Muscle of leg (tissue), 11 donors: ENCODE data around the gene DNAAF1. TPM values are rescaled to one million over a fixed set of nuclear protein-coding genes. Genes with fewer than 3 reads are reported as not detected.

Source experiments
- DNase-seq: peaks from one replicate; pipeline ENCODE4 v3.0.0; 2013
- H3K27ac ChIP-seq: one replicate; pipeline ENCODE4 v1.5.1; 2013; ENCODE audit warnings: mild to moderate bottlenecking, low read length, control low read depth
- H3K27me3 ChIP-seq: one replicate; pipeline ENCODE4 v1.6.1; 2013; ENCODE audit warnings: low read length; ENCODE audit not compliant: control insufficient read depth, insufficient read depth
- H3K36me3 ChIP-seq: one replicate; pipeline ENCODE4 v1.6.1; 2013; ENCODE audit warnings: low read length; ENCODE audit not compliant: control insufficient read depth, insufficient read depth
- H3K4me1 ChIP-seq: one replicate; pipeline ENCODE4 v1.6.1; 2013; ENCODE audit warnings: low read length; ENCODE audit not compliant: control insufficient read depth, insufficient read depth
- H3K4me3 ChIP-seq: one replicate; pipeline ENCODE4 v1.5.1; 2013; ENCODE audit warnings: low read length, control low read depth
- H3K9me3 ChIP-seq: replicated peaks from 2 replicates; pipeline ENCODE4 v1.6.1; 2013; ENCODE audit warnings: low read depth, low read length; ENCODE audit not compliant: control insufficient read depth
- WGBS: methylation state at CpG from one replicate; pipeline ENCODE4 v1.1.5; 2013; ENCODE audit warnings: missing lambda C conversion rate; ENCODE audit not compliant: insufficient coverage; 5-methylcytosine and 5-hydroxymethylcytosine counted together
- polyA plus RNA-seq, 8 donors: library from polyadenylated mRNA; unstranded; fragments of 120-200 nt; gene quantifications; one replicate each; pipeline versions ENCODE4 v1.2.1 to v1.2.3, GENCODE V29; 2013; ENCODE audit warnings: inconsistent platforms in 1 of 8, low replicate concordance in 1 of 8; ENCODE audit not compliant: insufficient read length in 8 of 8, insufficient read depth in 1 of 8
- total RNA-seq: library from RNA; stranded (reverse); fragments of 120-200 nt; gene quantifications from one replicate; pipeline ENCODE4 v1.2.4, GENCODE V29; 2013

DNAAF1 gene
- total and polyA plus RNA-seq, 9 donors: under 0.01 to 1.1 (median 0.33) TPM

GRCh38 chr16:84156342-84156784 is 11.3 kb downstream of the DNAAF1 start:
- Histone ChIP-seq H3K9me3 (no peaks in the 10 kb centered on the region), H3K27ac (no peak overlapping the region), H3K36me3 (no peaks in the 10 kb centered on the region), H3K4me3 (no peak overlapping the region), H3K27me3 (peaks cover 18% of the 10 kb centered on the region), H3K4me1 (no peaks in the 10 kb centered on the region)
- DNase-seq: no peak
- 78% methylated on average over 2 of the region's 5 CpGs for WGBS

- H3K4me3 ChIP-seq: no peak overlapping the region
- no peaks in the 10 kb centered on the region for H3K36me3 ChIP-seq
- H3K4me1 ChIP-seq: no peaks in the 10 kb centered on the region
- no CpG with 5 or more reads among the region's 9 CpGs for WGBS
- no peak overlapping the region for H3K27ac ChIP-seq
- no peak for DNase-seq
- H3K27me3 ChIP-seq: peaks cover 21% of the 10 kb centered on the region
- H3K9me3 ChIP-seq: no peaks in the 10 kb centered on the region
These were observed 13.9 kb downstream of the DNAAF1 start for GRCh38 chr16:84159007-84159406.

GRCh38 chr16:84159800-84160199 is 14.7 kb downstream of the DNAAF1 start:
- no CpG with 5 or more reads among the region's 1 CpG for WGBS
- no peak for DNase-seq

GRCh38 chr16:84161037-84161436 is 15.9 kb downstream of the DNAAF1 start:
- no peaks in the 10 kb centered on the region for H3K36me3 ChIP-seq
- 69% methylated on average over 9 of the region's 10 CpGs for WGBS
- no peak overlapping the region for H3K27ac ChIP-seq
- H3K4me3 ChIP-seq: no peak overlapping the region
- DNase-seq: no peak
- no peaks in the 10 kb centered on the region for H3K9me3 ChIP-seq
- peaks cover 19% of the 10 kb centered on the region for H3K27me3 ChIP-seq
- H3K4me1 ChIP-seq: no peaks in the 10 kb centered on the region

More at GRCh38 chr16:84159800-84160199, 14.7 kb downstream of the DNAAF1 start:
- Histone ChIP-seq H3K4me1 (no peaks in the 10 kb centered on the region), H3K27ac (no peak overlapping the region), H3K9me3 (no peaks in the 10 kb centered on the region), H3K4me3 (no peak overlapping the region), H3K36me3 (no peaks in the 10 kb centered on the region), H3K27me3 (peaks cover 21% of the 10 kb centered on the region)

GRCh38 chr16:84161801-84162200 is 16.7 kb downstream of the DNAAF1 start:
- WGBS: 60% methylated on average over 1 of the region's 3 CpGs
- Histone ChIP-seq H3K4me1 (no peaks in the 10 kb centered on the region), H3K36me3 (no peaks in the 10 kb centered on the region), H3K27me3 (peaks cover 19% of the 10 kb centered on the region), H3K4me3 (no peak overlapping the region), H3K9me3 (no peaks in the 10 kb centered on the region), H3K27ac (no peak overlapping the region)
- DNase-seq: no peak

- Histone ChIP-seq H3K27ac (no peak overlapping the region), H3K36me3 (no peaks in the 10 kb centered on the region), H3K4me1 (no peaks in the 10 kb centered on the region), H3K4me3 (no peak overlapping the region), H3K9me3 (no peaks in the 10 kb centered on the region), H3K27me3 (peaks cover 9% of the 10 kb centered on the region)
- no peak for DNase-seq
- WGBS: 66% methylated on average over 4 of the region's 7 CpGs
These were observed 20.6 kb downstream of the DNAAF1 start for GRCh38 chr16:84165746-84166145.

DNA sequence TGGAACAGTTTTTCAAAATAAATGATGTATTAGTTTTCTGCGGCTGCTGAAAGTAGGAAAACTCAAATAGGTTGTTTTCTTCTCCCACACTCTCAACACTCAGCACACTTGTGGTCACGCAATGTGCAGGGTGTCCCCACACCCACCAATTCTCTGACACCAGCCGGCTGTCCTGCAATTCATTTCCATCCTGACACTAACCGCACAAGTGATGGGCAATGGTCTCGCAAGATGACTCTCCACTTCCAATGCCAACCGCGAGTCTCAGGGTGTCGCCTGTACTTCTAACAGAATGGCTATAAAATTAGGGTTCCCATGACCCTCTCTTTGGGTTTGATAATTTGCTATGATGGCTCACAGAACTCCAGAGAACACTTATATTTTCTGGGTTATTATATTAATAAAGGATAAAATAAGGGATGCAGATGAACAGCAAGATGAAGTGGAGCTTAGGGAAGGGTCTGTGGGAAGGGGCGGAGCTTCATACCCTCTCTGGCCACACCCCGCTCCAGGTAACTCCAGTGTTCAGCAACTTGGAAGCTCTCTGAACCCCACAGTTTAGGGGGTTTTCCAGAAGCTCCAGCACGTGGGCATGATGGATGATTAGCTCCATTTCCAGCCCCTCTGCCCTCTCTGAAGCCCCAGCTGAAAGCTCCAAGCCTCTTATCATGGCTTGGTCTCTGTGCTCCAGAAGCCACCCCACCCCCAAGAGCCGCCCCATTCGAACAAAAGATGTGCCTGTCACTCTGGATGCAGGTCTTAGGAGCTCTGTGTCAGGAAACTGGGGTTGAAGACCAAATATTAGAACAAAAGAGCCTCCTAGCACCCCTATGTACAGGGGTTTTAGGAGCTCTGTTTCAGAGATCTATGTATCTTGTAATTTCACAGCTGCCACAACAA is 21.9 kb downstream of the DNAAF1 start:
- Histone ChIP-seq H3K4me3 (no peak overlapping the region), H3K36me3 (no peaks in the 10 kb centered on the region), H3K9me3 (no peaks in the 10 kb centered on the region), H3K4me1 (no peaks in the 10 kb centered on the region), H3K27me3 (peaks cover 2% of the 10 kb centered on the region), H3K27ac (no peak overlapping the region)
- WGBS: 10% methylated on average over 2 of the region's 13 CpGs
- no peak for DNase-seq

DNA sequence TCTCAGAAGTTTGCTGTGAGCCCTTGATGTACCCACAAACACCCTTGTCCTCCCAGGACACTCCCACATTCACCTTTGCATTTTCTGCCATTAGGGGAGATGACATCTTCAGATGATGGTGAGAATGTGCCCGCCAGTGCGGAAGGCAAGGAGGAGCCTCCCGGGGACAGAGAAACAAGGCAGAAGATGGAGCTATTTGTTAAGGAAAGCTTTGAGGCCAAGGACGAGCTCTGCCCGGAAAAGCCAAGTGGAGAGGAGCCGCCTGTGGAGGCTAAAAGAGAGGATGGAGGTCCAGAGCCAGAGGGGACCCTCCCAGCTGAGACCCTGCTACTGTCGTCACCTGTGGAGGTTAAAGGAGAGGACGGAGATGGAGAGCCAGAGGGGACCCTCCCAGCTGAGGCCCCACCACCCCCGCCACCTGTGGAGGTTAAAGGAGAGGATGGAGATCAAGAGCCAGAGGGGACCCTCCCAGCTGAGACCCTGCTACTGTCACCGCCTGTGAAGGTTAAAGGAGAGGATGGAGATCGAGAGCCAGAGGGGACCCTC is 24.7 kb downstream of the DNAAF1 start:
- H3K27me3 ChIP-seq: no peaks in the 10 kb centered on the region
- no peaks in the 10 kb centered on the region for H3K36me3 ChIP-seq
- no peak overlapping the region for H3K27ac ChIP-seq
- DNase-seq: no peak
- H3K4me1 ChIP-seq: no peaks in the 10 kb centered on the region
- no peaks in the 10 kb centered on the region for H3K9me3 ChIP-seq
- H3K4me3 ChIP-seq: no peak overlapping the region
- 50% methylated on average over 8 of the region's 11 CpGs for WGBS

GRCh38 chr16:84174396-84174795 is 29.3 kb downstream of the DNAAF1 start:
- no peak for DNase-seq
- Histone ChIP-seq H3K9me3 (no peaks in the 10 kb centered on the region), H3K4me1 (peaks cover 17% of the 10 kb centered on the region), H3K27ac (no peak overlapping the region), H3K36me3 (peaks cover 16% of the 10 kb centered on the region), H3K4me3 (no peak overlapping the region), H3K27me3 (no peaks in the 10 kb centered on the region)
- WGBS: 89% methylated on average over 9 of the region's 11 CpGs

DNA sequence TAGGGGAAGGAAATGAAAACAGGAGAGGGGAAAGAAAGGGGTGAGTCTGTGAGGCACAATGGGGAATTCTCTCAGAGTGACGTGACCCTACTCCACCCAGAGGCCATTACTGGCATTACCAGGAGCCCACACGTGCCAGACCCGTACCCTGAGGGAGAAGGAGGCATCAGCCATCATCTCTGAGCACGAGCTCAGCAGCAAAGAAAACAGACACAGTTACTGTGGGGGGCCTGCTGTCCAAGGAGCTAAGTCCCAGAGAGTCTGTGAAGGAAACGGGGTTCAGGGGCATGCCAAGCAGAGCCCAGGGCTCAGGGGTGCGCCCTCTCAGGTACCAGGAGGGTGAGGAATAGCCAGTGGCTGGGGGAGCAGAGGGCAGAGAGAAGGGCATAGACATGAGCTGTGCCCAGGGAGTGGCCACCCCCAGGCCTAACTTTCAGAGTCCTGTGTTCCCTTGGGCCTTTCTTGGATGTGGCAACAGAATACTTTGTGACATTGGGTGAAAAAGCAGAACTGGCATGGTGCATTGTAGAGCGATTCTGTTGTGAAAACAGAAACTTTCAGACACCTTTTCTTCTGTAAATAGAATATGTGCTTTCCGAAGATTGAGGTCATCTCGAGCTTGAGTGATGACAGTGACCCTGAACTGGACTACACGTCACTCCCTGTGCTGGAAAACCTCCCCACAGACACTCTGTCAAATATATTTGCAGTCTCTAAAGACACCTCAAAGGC is 30.4 kb downstream of the DNAAF1 start:
- no peak overlapping the region for H3K27ac ChIP-seq
- peak; percentile 43 for DNase-seq
- peaks cover 17% of the 10 kb centered on the region for H3K4me1 ChIP-seq
- H3K9me3 ChIP-seq: no peaks in the 10 kb centered on the region
- 10% methylated on average over 2 of the region's 10 CpGs for WGBS
- no peak overlapping the region for H3K4me3 ChIP-seq
- no peaks in the 10 kb centered on the region for H3K27me3 ChIP-seq
- peaks cover 27% of the 10 kb centered on the region for H3K36me3 ChIP-seq
